KOPT-K1 (cell line): Measurements from ENCODE around the gene STXBP3.

Experiments used
- H3K27ac ChIP-seq: fragments of 200-600 bp; sonication (generic); 2 replicates; pipeline ENCODE4 v1.5.1; 2016; ENCODE audit warnings: antibody characterized with exemption, mild to moderate bottlenecking, low read depth, low read length; ENCODE audit not compliant: poor library complexity, severe bottlenecking
- H3K36me3 ChIP-seq: fragments of 200-600 bp; sonication (generic); 2 replicates; pipeline ENCODE4 v1.5.1; 2017; ENCODE audit warnings: antibody characterized with exemption, mild to moderate bottlenecking, low read length, moderate library complexity; ENCODE audit not compliant: insufficient read depth
- H3K9me3 ChIP-seq: fragments of 200-600 bp; sonication (generic); 2 replicates; pipeline ENCODE4 v1.5.1; 2017; ENCODE audit warnings: antibody characterized with exemption, low read length, mild to moderate bottlenecking; ENCODE audit not compliant: insufficient read depth, poor library complexity, severe bottlenecking

Gene STXBP3

DNA sequence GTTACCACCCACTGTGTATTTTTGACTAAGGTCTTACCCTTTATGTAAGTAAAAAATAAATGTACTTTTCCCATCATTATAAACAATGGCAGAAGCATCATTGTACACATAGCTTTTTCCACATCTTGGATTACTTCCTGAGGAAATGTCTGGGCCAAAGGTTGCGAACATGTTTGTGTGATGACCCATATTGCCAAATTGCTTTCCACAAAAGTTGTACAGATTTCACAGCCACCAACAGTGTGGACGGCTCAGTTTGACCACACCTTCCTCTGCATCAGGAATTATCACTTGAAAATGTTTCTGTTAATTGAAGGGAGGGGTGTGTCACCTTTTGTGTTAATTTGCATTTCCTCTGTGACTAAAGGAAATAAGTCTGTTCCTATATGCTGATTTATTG lies 84.8 kb downstream of the STXBP3 start:
- Histone ChIP-seq H3K27ac (no peak overlapping the region), H3K9me3 (no peaks in the 10 kb centered on the region), H3K36me3 (no peaks in the 10 kb centered on the region)

DNA sequence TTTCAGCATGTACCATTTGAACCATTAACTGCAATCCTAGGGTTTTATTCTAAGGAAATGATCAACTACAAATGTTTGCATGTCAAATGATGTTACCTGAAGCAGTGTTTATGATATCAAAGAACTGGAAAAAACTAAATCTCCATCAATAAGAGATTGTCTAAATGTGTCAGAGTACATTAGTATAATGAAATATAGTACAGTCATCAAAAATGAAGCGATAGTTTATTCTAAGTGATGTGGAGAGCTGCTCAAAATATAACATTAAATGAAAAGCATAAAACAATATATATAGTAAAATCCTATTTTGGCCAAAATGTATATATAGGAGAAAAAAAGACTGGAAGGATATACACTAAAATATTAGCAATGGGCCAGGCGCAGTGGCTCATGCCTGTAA lies 86.5 kb downstream of the STXBP3 start:
- no peaks in the 10 kb centered on the region for H3K36me3 ChIP-seq
- no peaks in the 10 kb centered on the region for H3K9me3 ChIP-seq
- H3K27ac ChIP-seq = no peak overlapping the region

DNA sequence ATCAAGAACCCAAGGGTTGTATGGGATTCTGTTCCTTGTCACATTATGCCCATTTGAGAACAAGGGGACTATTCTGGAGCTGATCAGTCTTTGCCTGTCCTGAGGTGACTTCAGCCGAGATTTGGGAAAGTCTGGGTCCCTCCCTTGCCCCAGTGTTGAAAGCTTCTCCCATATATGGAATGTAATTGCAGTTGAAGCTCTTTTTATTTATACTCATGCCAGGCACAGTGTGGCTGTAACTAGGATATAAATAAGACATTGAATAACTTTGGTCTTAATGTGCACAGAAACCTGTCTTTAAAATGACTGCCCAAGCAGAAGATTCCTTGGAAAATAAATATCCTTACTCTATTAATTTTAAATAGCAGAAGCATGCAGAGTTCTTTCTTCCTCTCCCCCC lies 95.2 kb downstream of the STXBP3 start:
- Histone ChIP-seq H3K27ac (no peak overlapping the region), H3K36me3 (no peaks in the 10 kb centered on the region), H3K9me3 (no peaks in the 10 kb centered on the region)

DNA sequence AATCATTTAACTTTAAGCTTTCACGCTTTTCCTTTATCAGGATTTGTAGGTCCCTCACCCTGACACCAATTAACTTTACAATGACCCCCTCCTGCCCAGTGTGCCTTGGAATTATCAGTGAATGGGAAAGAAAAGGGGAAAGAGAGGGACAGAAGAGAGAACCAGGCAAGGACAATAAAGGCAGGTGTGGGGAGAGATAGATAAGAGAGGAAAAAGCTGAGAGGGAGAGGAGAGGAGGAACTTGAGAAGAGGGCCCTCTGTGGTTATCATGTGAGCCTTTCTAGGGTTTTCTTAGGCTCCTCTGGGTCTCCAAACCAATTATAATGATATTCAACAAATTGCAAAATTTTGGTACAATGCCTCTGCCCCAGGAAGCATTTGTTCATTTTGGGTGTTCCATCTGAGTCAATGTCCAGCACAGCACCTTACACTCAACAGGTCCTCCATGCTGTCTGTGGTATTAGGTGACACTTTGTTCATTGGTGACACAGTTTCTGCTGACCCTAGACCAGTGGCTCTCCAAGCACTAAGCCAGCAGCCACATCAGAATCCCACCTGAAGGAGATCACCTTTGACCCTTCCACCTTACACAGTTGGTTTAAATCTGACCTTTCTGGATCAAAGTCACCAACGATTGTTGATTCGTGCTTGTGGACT lies 96.2 kb downstream of the STXBP3 start:
- Histone ChIP-seq H3K9me3 (no peaks in the 10 kb centered on the region), H3K36me3 (no peaks in the 10 kb centered on the region), H3K27ac (no peak overlapping the region)

DNA sequence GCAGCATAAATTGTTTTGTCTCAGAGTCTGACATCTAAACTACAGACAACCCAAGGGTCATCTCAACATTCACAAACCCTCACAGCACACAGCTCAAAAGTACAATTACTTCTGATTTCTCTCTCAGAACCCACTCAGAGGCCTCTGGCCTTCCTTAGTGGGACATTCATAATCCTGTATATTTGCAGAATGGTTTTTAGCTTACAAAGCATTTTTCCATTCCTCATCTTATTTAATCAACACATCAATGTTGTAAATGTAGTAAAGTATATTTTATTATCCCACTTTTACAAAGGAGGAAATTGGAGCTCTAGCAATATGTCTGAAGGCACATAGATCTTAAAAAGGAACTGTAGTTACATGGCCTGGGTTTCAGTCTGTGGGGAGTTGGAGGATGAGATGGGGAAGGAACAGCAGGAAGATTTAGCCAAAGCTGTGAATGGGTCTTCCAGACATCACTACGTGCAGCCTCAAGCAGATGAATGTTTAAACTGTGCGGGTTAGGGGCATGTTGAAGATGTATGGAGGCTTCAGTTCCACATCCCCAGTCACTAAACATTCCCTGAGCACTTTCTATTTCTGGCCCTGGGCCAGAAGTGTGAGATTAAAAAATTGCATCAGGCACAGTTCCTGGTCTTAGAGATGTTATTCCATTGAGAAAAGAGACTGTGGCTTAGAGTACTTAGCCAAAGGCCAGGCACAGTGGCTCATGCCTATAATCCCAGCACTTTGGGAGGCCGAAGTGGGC lies 97.1 kb downstream of the STXBP3 start:
- Histone ChIP-seq H3K27ac (no peak overlapping the region), H3K9me3 (no peaks in the 10 kb centered on the region), H3K36me3 (no peaks in the 10 kb centered on the region)

DNA sequence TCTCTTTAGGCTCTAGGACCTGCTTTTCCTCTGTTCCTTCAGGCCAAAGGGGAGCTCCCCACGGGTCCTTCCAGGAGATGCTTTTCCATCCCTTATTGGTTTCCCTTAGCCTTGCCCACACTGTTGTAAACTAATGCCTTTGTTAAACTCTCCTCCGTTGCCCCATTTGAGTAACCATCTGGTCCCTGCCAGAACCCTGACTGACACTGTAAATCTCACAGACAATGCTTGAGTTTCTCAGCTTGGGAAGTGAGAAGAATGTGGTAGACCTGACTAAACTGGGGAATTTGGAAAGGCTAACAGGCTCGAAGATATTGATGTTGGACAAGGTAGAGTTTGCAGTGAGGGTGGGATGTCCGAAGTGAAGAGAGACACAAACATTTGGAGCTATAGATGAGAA lies 99.0 kb downstream of the STXBP3 start:
- Histone ChIP-seq H3K9me3 (no peaks in the 10 kb centered on the region), H3K27ac (no peak overlapping the region), H3K36me3 (no peaks in the 10 kb centered on the region)

DNA sequence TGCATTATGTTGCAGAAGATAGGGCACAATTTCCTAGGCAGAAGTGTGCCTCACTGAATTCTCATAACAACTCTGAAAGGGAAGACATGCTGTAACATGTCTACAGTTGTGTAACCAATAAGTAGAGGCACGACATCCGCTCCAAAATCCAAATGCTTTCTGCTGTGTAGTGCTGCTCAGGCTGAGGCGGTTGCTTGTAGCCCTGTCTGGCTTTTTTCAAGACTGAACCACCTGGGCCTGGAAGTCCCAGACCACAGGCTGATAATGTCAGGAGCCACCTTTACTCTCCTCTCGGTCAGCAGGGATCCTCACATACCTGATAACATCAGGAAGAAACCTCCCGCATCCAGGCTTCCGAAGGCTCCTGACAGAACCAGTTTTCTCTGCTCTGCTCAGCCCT lies 99.5 kb downstream of the STXBP3 start:
- Histone ChIP-seq H3K9me3 (no peaks in the 10 kb centered on the region), H3K36me3 (no peaks in the 10 kb centered on the region), H3K27ac (no peak overlapping the region)

DNA sequence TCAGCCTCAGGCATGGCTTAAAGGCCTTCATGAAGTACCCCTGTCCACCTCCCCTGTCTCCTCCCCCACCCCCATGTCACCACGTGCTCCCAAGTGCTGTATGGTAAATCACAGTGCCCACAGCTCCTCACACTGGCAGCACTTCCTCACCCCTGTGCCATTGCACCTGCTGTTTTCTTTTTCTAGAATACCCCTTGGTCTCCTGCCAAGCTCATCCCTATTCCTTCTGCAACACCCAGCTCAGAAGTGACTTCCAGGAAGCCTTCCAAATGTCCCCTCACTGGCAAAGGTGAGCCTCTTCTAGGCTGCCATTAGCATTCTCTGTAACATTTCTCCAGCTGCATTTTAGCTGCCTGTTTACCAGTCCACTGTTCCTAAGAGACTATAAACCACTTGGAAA lies 101.0 kb downstream of the STXBP3 start:
- Histone ChIP-seq H3K9me3 (no peaks in the 10 kb centered on the region), H3K27ac (no peak overlapping the region), H3K36me3 (no peaks in the 10 kb centered on the region)

DNA sequence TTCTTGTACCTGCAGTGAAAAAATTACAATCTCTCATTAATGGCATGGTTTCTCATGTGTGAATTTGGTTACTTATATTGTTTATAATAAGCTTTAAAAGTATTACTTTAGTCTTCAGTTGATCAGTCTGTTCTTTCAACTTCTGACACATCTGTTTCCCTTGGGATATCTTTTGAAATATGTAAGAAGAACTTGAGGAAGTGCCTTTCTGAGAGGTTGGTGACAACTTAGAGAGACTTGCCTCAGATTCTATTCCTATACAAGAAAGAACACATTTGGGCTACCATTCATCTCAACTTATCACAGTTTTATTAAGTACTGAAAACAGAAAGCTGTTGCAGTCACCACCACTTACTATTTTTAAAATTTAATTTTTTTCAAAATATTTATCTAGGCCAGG lies 102.3 kb downstream of the STXBP3 start:
- H3K27ac ChIP-seq = no peak overlapping the region
- H3K36me3 ChIP-seq = no peaks in the 10 kb centered on the region
- H3K9me3 ChIP-seq = no peaks in the 10 kb centered on the region

DNA sequence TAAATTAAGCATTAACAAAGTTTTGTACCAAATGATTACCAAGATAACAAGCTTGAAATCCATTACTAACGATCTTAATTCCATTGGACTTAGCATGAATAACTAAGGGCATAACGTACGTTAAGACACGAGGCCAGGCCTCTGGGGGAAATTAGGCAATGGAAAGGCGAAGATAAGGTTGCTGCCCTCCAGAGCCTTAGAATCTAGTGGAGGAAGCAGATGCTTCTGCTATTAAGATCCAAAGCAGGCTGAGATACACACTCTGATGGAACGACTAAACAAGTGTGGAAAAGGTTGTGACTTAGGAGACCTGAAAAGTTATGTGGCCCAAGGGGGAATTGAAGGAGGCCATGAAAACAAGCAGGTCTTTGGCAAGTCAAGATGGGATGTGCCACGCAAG lies 104.5 kb downstream of the STXBP3 start:
- Histone ChIP-seq H3K9me3 (no peaks in the 10 kb centered on the region), H3K36me3 (no peaks in the 10 kb centered on the region), H3K27ac (no peak overlapping the region)

DNA sequence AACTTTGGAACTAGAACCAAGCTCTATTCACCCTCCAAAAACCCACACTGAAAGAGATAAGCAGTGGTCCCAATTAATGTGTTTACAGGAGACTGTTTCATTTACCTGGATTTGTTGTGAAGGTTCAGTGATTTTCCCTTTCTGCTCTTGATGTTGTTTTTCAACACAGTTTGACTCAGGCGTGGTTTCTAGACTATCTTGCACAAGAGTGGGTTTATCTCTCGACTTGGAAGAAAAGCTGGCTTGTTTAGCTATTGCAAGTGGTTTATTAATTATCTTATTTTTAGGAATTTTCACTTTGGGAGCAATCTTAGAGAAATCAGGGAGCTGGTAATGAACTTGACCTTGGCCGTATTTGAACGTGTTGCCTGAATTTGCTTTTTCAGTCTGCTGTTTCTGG lies 105.1 kb downstream of the STXBP3 start:
- no peak overlapping the region for H3K27ac ChIP-seq

DNA sequence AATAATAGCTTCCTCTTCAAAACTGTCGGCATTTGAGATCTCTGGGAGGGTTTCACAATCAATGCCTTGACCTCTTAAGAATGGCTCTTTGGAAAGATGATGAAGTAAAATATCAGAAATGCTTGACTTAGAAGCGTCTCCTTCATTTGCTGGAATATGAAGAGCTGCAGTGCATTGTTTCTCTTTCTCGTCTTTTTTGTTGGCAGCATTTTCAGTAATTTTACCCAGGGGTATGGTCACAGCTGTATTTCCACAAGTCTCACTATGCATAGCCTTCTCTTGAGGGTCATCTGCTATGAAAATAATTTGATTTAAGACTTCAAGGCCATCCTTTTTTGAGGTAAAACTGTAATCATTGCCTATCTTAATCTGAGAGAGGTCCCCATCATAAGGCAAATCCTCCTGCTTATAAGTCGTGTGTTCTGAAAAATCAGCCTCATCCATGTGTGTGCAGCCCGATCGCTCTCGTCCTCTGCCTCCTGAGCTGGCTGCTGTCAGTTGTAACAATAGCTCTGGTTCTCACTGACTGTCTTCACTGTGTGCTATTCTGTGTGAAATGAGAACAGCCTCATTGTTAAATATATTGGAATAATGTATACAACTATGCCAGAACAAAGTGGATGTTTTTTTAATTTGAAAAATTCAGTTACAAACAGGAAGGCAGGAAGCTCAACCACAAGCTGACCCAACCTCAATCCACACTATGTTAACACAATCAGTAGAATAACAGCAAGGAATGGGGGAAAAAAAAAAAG lies 105.9 kb downstream of the STXBP3 start:
- Histone ChIP-seq H3K27ac (peak overlapping the region; percentile 37), H3K36me3 (no peaks in the 10 kb centered on the region), H3K9me3 (no peaks in the 10 kb centered on the region)

More for the DNA sequence above, 105.1 kb downstream of the STXBP3 start:
- Histone ChIP-seq H3K9me3 (no peaks in the 10 kb centered on the region), H3K36me3 (no peaks in the 10 kb centered on the region)

DNA sequence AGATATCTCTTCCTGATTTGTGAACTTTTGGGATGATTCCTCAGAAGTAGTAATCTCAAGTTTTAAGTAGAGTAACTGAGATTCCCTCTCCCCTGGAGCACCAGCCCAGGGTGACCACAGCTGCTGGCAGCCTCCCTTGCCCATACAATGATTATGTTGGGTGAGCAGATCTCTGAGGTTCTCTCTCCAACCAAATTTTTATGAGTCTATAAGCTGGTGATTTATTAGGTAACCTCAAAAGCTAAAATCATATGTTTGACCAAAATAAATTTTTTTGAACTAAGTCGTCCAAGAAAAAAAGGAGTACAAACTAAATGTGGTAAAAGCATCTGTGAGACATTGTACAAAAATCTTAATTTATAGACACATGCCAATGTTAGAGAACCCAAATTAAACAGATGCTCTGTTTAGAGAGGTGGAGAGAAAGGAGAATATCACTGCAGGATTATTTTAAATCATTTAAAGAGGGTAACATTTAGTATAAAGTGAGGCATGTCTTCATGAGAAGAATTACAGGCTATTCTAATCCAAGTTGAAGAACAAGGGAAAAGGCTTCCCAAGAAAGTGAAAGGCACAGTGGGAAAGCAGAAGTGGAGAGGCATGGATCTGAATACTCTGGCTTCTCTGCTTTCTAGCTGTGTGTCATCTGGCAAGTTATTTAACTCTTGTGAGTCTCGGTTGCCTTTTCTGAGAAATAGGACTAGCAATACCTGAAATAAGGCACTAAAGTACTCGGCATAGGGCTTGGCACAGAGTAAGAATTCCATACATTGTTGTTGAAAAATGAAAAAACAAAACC lies 107.9 kb downstream of the STXBP3 start:
- Histone ChIP-seq H3K27ac (no peak overlapping the region), H3K36me3 (no peaks in the 10 kb centered on the region), H3K9me3 (no peaks in the 10 kb centered on the region)

DNA sequence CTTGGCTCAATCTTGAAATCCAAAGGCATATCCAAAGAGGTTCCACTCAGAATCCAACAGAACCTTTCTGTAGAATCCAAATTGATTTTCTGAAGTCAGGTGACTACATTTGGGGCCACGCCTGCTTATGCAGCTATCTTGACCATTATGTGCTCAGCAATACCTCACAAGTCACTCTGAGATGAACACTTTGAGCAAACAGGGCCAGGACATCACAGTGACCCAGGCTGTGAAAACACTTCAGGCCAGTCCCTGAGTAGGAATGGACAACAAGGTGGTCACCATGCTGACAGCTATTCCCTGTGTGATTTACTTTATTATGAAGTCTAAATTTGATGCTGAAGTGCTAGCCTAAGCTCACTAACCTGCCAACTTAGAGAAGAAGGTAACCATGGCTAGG lies 110.5 kb downstream of the STXBP3 start, which contains the start of gene AKNAD1:
AKNAD1 (minus strand) TSS at position 101 of the 400 bp plus-strand sequence. CDS start 4,430 bp downstream, outside the sequence.
- Histone ChIP-seq H3K9me3 (no peaks in the 10 kb centered on the region), H3K27ac (no peak within 1 kb of the TSS), H3K36me3 (no peaks in the 10 kb centered on the region)
